GM21360 (cell line): ENCODE measurements around the gene APOC1.
"Not testable (repeated sequence)": the region's sequence is repeated elsewhere in the genome, so short reads cannot be mapped to it uniquely, and the experiment has no call there.

Experiments used
- ATAC-seq: cut with Tn5 transposase; IDR thresholded peaks from one replicate; pipeline ENCODE4 v1.9.1; 2021; ENCODE audit warnings: mild to moderate bottlenecking, moderate library complexity; ENCODE audit not compliant: unreplicated experiment

APOC1 gene

DNA sequence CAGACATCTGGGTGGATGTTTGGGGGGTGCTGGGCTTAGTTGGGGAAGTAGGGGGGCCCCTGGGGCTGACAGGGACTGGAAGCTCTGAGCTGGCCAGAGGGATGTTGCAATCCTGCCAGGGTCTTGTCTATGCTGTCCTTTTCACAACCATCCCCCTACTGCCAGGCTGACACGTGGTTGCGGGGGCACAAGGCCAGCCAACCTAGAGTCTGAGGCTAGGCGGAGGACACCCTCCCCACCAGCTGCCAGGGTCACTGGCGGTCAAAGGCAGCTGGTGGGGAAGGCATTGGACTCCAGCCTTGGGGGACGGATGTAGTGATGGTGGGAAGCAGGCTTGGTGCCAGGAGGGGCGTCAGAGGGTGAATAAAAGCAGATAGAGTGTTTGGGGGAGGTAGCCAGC, 1.6 kb upstream of the APOC1 start:
- no peak for ATAC-seq

GRCh38 chr19:44913512-44914432, 636 bp upstream of the APOC1 start:
- not testable (repeated sequence) for ATAC-seq

DNA sequence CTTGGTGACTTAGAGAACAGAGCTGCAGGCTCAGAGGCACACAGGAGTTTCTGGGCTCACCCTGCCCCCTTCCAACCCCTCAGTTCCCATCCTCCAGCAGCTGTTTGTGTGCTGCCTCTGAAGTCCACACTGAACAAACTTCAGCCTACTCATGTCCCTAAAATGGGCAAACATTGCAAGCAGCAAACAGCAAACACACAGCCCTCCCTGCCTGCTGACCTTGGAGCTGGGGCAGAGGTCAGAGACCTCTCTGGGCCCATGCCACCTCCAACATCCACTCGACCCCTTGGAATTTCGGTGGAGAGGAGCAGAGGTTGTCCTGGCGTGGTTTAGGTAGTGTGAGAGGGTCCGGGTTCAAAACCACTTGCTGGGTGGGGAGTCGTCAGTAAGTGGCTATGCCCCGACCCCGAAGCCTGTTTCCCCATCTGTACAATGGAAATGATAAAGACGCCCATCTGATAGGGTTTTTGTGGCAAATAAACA, 9.9 kb downstream of the APOC1 start:
- ATAC-seq = no peak

DNA sequence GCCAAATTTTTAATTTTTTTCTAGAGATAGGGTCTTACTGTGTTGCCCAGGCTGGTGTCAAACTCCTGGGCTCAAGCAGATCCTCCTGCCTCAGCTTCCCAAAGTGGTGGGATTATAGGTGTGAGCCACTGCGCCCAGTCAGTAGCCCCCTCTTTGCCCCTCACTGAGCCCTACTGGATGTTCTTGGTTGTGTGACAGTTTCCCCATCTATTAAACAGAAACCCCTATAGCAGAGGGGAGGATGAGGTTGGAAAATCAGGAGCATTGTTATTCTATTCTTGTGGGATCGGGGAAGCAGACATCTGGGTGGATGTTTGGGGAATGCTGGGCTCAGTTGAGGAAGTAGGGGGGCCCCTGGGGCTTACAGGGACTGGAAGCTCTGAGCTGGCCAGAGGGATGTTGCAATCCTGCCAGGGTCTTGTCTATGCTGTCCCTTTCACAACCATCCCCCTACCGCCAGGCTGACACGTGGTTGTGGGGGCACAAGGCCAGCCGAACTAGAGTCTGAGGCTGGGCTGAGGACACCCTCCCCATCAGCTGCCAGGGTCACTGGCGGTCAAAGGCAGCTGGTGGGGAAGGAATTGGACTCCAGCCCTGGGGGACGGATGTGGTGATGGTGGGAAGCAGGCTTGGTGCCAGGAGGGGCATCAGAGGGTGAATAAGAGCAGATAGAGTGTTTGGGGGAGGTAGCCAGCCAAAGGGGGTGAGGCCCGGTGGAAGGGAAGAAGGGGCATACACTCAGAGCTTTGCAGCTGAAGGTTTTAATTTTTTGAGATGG, 10.9 kb downstream of the APOC1 start:
- ATAC-seq = no peak

- ATAC-seq = not testable (repeated sequence)
Measured at GRCh38 chr19:44926245-44927077, 12.1 kb downstream of the APOC1 start.

- no peak for ATAC-seq
Measured at GRCh38 chr19:44927746-44928145, 13.3 kb downstream of the APOC1 start.

GRCh38 chr19:44930088-44930487, 15.7 kb downstream of the APOC1 start:
- no peak for ATAC-seq

DNA sequence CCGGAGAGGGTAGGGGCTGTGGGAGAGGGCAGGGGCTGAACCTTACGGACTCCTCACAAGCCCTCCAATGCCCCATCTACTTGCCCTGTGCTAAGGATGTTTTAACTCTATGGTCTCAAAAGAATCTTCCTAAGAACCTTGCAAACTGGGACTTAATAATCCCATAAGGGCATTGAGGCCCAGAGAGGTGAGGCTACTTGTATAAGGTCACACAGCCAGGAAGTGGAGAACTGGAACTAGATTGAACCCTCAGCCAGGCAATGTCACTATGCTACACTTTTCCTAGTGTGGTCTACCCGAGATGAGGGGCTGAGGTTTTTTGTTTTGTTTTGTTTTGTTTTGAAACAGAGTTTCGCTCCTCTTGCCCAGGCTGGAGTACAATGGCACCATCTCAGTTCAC, 17.1 kb downstream of the APOC1 start:
- no peak for ATAC-seq

DNA sequence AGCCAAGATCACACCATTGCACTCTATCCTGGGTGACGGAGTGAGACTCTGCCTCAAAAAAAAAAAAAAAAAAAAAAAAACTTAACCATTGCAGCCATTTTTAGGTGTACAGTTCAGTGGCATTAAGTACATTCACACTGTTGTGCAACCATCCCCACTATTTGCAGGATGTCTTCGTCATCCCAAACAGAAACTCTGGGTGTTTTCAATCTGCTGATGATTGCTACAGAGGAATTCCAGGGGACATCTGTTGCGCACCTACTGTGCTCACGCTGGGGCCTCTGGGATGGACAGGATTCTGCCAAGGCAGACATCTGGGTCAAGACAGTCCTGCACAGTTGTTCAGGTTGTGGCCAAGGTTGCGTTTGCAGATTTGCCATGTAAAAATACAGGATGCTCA, 25.3 kb downstream of the APOC1 start:
- ATAC-seq = no peak

GRCh38 chr19:44942067-44942571, 27.7 kb downstream of the APOC1 start, which contains the start of gene APOC4:
APOC4 (plus strand) TSS chr19:44942237; CDS start chr19:44942278, 41 bp downstream.
- no peak for ATAC-seq

DNA sequence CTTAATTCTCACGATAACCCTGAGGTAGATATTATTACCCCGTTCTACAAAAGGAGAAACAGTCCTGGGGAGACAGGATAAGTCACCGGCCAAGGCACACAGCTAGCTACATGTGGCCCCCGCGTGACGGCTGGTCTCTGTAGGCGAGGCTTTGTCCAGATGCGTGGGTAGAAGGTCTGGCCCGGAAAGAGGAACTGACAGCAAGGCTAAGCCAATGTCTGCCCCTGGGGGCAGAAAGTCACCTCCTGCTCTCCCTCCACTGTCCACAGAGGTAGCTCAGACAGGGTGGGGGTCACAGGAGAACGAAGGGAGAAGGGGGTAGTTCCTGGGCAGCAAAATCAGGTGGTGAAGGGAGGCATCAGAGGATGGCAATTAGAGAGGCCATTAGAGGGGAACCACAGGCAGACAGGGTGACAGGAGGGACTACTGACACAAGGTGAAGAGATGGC, 29.4 kb downstream of the APOC1 start:
- ATAC-seq = peak; percentile 64

GRCh38 chr19:44947041-44947581, 32.7 kb downstream of the APOC1 start:
- ATAC-seq = no peak

DNA sequence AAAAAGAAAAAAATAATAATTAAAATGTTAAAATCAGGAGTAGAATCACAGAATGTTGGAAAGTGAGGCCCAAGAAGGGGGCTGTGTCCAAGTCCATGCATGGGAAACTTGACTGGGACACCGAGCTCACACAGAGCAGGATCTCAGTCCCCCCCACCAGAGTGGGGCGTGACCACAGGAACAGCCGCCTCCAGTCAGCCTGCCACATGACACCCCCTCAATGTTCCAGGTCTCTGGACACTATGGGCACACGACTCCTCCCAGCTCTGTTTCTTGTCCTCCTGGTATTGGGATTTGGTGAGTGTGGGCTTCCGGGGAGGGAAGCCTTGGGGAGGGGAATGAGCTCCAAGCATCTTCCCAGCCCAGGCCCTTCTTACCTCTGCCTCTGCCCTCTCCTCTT, 33.8 kb downstream of the APOC1 start:
- ATAC-seq = no peak

DNA sequence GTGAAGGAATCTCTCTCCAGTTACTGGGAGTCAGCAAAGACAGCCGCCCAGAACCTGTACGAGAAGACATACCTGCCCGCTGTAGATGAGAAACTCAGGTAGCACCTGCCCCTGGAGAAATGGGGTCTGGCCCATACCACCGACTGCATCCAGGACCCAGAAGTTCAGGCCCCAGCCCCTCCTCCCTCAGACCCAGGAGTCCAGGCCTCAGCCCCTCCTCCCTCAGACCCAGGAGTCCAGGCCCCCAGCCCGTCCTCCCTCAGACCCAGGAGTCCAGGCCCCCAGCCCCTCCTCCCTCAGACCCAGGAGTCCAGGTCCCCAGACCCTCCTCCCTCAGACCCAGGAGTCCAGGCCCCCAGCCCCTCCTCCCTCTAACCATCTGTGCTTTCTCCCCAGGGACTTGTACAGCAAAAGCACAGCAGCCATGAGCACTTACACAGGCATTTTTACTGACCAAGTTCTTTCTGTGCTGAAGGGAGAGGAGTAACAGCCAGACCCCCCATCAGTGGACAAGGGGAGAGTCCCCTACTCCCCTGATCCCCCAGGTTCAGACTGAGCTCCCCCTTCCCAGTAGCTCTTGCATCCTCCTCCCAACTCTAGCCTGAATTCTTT, 34.5 kb downstream of the APOC1 start:
- no peak for ATAC-seq

DNA sequence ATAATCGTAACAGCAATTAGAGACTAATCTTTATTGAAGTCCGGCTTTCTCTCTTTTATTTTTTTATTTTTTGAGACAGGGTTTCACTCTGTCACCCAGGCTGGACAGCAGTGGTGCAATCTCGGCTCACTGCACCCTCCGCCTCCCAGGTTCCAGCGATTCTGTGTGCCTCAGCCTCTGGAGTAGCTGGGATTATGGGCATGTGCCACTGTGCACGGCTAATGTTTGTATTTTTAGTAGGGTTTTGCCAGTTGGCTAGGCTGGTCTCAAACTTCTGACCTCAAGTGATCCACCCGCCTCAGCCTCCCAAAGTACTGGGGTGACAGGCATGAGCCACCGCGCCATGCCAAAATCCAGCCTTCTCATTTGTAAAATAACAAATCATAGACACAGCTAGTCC, 35.1 kb downstream of the APOC1 start:
- ATAC-seq = no peak

- no peak for ATAC-seq
Measured at GRCh38 chr19:44951179-44952159, 37.1 kb downstream of the APOC1 start.

DNA sequence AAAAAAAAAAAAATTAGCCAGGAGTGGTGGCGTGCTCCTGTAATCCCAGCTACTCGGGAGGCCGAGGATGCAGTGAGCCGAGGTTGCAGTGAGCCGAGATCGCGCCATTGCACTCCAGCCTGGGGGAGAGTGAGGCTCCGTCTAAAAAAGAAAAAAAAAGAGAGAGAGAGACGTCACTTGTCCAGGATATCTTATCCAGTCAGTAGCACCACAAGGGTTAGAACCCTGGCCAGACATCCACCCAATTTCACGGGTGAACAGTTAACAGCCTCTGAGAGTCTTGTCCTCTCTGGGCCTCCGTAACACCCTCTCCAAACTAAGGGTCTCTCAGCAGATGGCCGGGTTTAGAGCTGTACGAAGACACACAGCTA, 39.9 kb downstream of the APOC1 start:
- ATAC-seq = peak; percentile 5

DNA sequence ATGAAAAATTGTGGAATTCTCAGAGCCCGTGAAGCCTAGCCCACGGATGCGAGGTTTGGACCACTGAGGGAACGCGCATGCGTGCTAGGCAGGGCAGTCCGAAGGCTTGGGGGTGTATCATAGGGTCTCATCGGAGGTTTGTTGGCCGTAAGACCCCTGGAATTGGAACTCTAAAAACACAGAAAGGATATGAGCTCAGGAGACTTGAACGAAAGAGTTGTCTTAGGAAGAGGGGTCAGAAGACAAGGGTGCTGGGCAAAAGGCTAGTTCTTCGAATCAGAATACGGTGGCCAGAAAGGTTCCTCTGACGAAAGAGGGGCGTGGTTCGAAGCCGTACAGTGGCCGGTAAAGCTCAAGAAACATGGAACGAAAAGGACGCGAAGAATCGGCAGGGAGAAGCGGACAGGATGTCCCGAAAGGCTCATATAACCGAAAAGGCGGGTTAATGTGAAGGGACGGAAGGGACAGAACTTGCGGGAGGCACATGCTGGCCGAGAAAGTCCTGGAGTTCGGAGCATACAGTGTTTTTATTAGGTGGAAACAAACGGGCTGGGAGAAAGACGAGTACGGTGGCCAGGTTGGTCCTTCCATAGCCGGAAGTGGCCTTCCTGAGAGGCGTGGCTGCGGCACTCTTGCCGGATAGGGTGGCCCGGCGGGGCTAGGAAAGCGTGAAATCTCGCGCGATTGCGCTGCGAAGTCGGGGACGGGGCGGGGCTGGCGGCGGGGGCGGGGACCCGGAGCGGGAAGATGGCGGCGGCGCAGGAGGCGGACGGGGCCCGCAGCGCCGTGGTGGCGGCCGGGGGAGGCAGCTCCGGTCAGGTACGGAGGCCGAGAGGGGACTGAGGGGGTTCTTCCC, 40.5 kb downstream of the APOC1 start, which contains the start of gene CLPTM1:
Gene CLPTM1, plus strand, starts transcription at position 732 of the 856 bp plus-strand sequence. Its CDS starts 16 bp downstream, at position 748.
- ATAC-seq = peak; percentile 74
